ENCODE data around the gene S100B. TPM values are rescaled to one million over a fixed set of nuclear protein-coding genes. Genes with fewer than 3 reads are reported as not detected.
"Not testable (repeated sequence)": the region's sequence is repeated elsewhere in the genome, so short reads cannot be mapped to it uniquely, and the experiment has no call there.

The S100B gene
- total RNA-seq, 2 experiments from 2014 or later: not detected

GRCh38 chr21:46598581-46599572 lies 6.0 kb downstream of the S100B start:
- DNase-seq (no peak), ATAC-seq (no peak)
- intact Hi-C loops (cut with DNase I, micrococcal nuclease): no loop called here
- H3K9me3 Mint-ChIP-seq (ENCODE audit: low read depth): no peaks in the 10 kb centered on the region
- H3K27me3 Mint-ChIP-seq: no peaks in the 10 kb centered on the region
- no peak overlapping the region for H3K4me3 Mint-ChIP-seq
- ChIA-PET CTCF (interaction anchor here (1.8 kb wide), 1 partner anchor 13 kb away, joined by 4 read pairs; no protein-coding TSS in a partner anchor), POLR2A (no interaction called here)
- H3K36me3 Mint-ChIP-seq (ENCODE audit: low read depth): peaks cover 5% of the 10 kb centered on the region
- peaks cover 12% of the 10 kb centered on the region for H3K4me1 Mint-ChIP-seq
- H3K27ac Mint-ChIP-seq: no peak overlapping the region

- CTCF ChIA-PET: no interaction called here
- POLR2A ChIA-PET: no interaction called here
- H3K27ac Mint-ChIP-seq: no peak overlapping the region
- peaks cover 5% of the 10 kb centered on the region for H3K36me3 Mint-ChIP-seq (ENCODE audit: low read depth)
- peaks cover 12% of the 10 kb centered on the region for H3K4me1 Mint-ChIP-seq
- no peak for DNase-seq
- intact Hi-C loops (cut with DNase I, micrococcal nuclease): no loop called here
- peaks cover 6% of the 10 kb centered on the region for H3K9me3 Mint-ChIP-seq (ENCODE audit: low read depth)
- no peak for ATAC-seq
- no peaks in the 10 kb centered on the region for H3K27me3 Mint-ChIP-seq
- H3K4me3 Mint-ChIP-seq: no peak overlapping the region
Measured at GRCh38 chr21:46597896-46598343, 7.0 kb downstream of the S100B start.

DNA sequence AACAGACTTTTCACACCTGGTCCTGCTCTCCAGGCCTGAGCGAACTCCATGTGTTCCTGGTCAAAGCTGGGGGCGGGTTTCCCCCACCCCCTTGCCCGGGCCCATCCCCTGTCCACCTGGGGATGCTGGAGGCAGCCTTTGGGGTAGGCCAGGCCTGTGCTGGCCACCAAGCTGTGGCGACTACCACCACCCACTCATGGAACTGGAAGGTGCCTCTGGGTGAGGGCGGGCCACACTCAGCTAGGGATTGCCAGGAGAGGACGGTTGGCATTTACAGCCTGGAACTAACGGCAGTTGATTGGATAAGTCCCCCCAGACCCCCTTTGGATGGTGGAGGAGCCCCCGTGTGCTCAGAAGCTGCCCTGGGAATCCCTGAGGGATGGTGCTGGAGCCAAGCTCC lies 7.9 kb downstream of the S100B start:
- H3K27me3 Mint-ChIP-seq: no peaks in the 10 kb centered on the region
- intact Hi-C loops (cut with DNase I, micrococcal nuclease): no loop called here
- peaks cover 11% of the 10 kb centered on the region for H3K9me3 Mint-ChIP-seq (ENCODE audit: low read depth)
- no peak overlapping the region for H3K27ac Mint-ChIP-seq
- ATAC-seq (no peak), DNase-seq (no peak)
- ChIA-PET CTCF (no interaction called here), POLR2A (no interaction called here)
- H3K36me3 Mint-ChIP-seq (ENCODE audit: low read depth): peaks cover 5% of the 10 kb centered on the region
- H3K4me1 Mint-ChIP-seq: peaks cover 12% of the 10 kb centered on the region
- H3K4me3 Mint-ChIP-seq: no peak overlapping the region

DNA sequence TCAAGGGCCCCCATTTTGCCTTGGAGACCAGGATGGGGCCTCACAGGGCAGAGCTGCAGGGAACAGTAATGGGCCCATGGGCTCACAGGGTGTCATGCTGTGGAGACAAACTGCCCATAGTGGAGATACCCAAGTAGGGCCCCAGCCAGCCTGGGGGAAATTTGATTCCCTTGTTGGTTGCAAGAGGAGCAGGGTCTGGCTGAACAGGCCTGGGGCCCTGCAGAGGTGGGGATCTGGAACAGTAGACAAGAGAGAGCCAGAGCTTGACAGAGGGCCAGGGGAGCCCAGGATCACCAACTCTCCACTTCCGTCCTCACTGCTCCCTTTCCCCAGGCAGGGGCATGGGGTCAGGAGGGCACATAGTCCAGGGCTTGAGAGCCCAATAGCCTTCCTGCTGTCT lies 8.7 kb downstream of the S100B start:
- CTCF ChIA-PET: no interaction called here
- intact Hi-C loops (cut with DNase I, micrococcal nuclease): no loop called here
- Mint-ChIP-seq H3K36me3 (ENCODE audit: low read depth) (peaks cover 5% of the 10 kb centered on the region), H3K9me3 (ENCODE audit: low read depth) (peaks cover 14% of the 10 kb centered on the region), H3K27ac (no peak overlapping the region), H3K4me3 (no peak overlapping the region), H3K27me3 (no peaks in the 10 kb centered on the region), H3K4me1 (peaks cover 12% of the 10 kb centered on the region)
- POLR2A ChIA-PET: no interaction called here
- no peak for ATAC-seq
- no peak for DNase-seq

- intact Hi-C loops (cut with DNase I, micrococcal nuclease): no loop called here
- POLR2A ChIA-PET: no interaction called here
- DNase-seq: no peak
- CTCF ChIA-PET: interaction anchor here (2.2 kb wide), 1 partner anchor 14 kb away, joined by 6 read pairs; no protein-coding TSS in a partner anchor
- no peak for ATAC-seq
- Mint-ChIP-seq H3K4me1 (peaks cover 4% of the 10 kb centered on the region), H3K4me3 (no peak overlapping the region), H3K27me3 (no peaks in the 10 kb centered on the region), H3K36me3 (ENCODE audit: low read depth) (peaks cover 5% of the 10 kb centered on the region), H3K27ac (no peak overlapping the region), H3K9me3 (ENCODE audit: low read depth) (peaks cover 25% of the 10 kb centered on the region)
Measured at GRCh38 chr21:46594276-46594675, 10.6 kb downstream of the S100B start.

DNA sequence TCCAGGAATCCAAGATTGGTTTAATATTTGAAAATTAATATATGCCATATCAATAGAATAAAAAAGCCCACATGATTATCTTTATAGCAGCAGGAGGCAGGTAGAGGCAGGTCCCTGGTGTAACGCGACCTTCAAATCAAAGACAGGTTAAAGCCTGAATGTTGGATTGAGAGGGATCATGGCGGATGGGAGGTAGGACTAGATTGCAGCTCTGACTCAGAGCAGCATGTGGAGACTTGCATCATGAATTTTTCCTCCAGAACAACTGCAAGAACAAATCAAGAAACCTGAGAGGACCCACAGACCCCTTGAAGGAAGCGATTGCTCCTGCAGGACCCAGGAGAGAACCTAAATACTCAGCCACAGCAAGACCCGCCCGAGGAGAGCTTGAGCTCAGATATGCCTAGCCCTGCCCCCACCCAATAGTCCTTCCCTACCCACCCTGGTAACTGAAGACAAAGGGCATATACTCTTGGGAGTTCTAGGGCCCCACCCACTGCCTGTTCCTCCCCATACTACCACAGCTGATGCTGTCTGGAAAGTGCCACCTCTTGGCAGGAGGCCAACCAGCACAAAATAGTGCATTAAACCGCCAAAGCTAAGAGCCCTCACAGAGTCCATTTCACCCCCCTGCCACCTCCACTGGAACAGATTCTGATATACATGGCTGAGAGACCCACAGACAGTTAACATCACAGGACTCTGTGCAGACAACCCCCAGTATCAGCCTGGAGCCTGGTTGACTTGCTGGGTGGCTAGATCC lies 19.5 kb downstream of the S100B start:
- Mint-ChIP-seq H3K4me3 (no peak overlapping the region), H3K9me3 (ENCODE audit: low read depth) (peaks cover 34% of the 10 kb centered on the region), H3K36me3 (ENCODE audit: low read depth) (peaks cover 14% of the 10 kb centered on the region), H3K27ac (no peak overlapping the region), H3K4me1 (peaks cover 10% of the 10 kb centered on the region), H3K27me3 (no peaks in the 10 kb centered on the region)
- DNase-seq: no peak
- intact Hi-C loops (cut with DNase I, micrococcal nuclease): no loop called here
- ATAC-seq: no peak
- ChIA-PET POLR2A (interaction anchor here (0.6 kb wide), 1 partner anchor 15 kb away, joined by 4 read pairs; no protein-coding TSS in a partner anchor), CTCF (interaction anchor here (0.9 to 1.3 kb wide), 2 partner anchors 14 to 29 kb away, joined by 3 to 4 read pairs; no protein-coding TSS in a partner anchor)

DNA sequence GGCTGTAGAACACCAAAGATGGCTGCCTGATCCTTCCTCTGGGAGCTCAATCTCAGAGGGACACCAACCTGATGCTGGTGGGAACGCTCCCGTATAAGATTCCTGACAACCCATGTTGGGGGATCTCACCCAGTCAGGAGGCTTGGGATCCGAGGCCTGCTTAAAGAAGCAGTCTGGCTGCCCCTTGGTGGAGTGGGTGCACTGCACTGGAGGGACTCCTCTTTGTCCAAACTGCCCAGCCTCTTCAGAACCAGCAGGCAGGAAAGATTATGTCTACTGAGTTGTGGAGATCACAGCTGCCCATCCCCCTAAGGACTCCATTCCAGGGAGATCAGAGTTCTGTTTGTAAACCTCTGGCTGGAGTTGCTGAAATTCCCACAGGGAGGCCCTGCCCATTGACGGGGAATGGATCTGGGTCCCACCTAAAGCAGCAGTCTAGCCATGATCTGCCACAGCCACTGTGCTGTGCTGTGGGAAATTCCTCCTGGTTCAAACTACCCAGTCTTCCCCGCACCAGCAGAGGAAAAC lies 23.0 kb downstream of the S100B start:
- no peaks in the 10 kb centered on the region for H3K4me1 Mint-ChIP-seq
- POLR2A ChIA-PET: interaction anchor here (0.6 kb wide), 1 partner anchor 83 kb away, joined by 3 read pairs; no protein-coding TSS in a partner anchor
- no peaks in the 10 kb centered on the region for H3K27me3 Mint-ChIP-seq
- no peak overlapping the region for H3K27ac Mint-ChIP-seq
- intact Hi-C loops (cut with DNase I, micrococcal nuclease): no loop called here
- H3K4me3 Mint-ChIP-seq: no peak overlapping the region
- ATAC-seq: no peak
- no peak for DNase-seq
- peaks cover 27% of the 10 kb centered on the region for H3K36me3 Mint-ChIP-seq (ENCODE audit: low read depth)
- H3K9me3 Mint-ChIP-seq (ENCODE audit: low read depth): peaks cover 33% of the 10 kb centered on the region
- CTCF ChIA-PET: interaction anchor here (0.8 to 1.0 kb wide), 2 partner anchors 10 to 40 kb away, joined by 3 read pairs; no protein-coding TSS in a partner anchor

GRCh38 chr21:46579394-46579793 lies 25.5 kb downstream of the S100B start:
- ATAC-seq; H3K27me3 Mint-ChIP-seq; intact Hi-C loops (cut with DNase I, micrococcal nuclease); H3K27ac Mint-ChIP-seq; DNase-seq; H3K4me3 Mint-ChIP-seq; POLR2A ChIA-PET: not testable (repeated sequence)
- peaks cover 26% of the 10 kb centered on the region for H3K36me3 Mint-ChIP-seq (ENCODE audit: low read depth)
- peaks cover 13% of the 10 kb centered on the region for H3K4me1 Mint-ChIP-seq
- CTCF ChIA-PET: interaction anchor here (0.6 to 1.4 kb wide), 3 partner anchors 9 to 931 kb away, joined by 3 read pairs; no protein-coding TSS in a partner anchor
- peaks cover 23% of the 10 kb centered on the region for H3K9me3 Mint-ChIP-seq (ENCODE audit: low read depth)

GRCh38 chr21:46577786-46578185 lies 27.1 kb downstream of the S100B start:
- CTCF ChIA-PET: interaction anchor here (1.3 kb wide), 1 partner anchor 46 kb away, joined by 3 read pairs; no protein-coding TSS in a partner anchor
- Mint-ChIP-seq H3K9me3 (ENCODE audit: low read depth) (peaks cover 23% of the 10 kb centered on the region), H3K36me3 (ENCODE audit: low read depth) (peaks cover 31% of the 10 kb centered on the region), H3K4me1 (peaks cover 14% of the 10 kb centered on the region)
- ATAC-seq; intact Hi-C loops (cut with DNase I, micrococcal nuclease); POLR2A ChIA-PET; DNase-seq; H3K27ac Mint-ChIP-seq; H3K4me3 Mint-ChIP-seq; H3K27me3 Mint-ChIP-seq: not testable (repeated sequence)

DNA sequence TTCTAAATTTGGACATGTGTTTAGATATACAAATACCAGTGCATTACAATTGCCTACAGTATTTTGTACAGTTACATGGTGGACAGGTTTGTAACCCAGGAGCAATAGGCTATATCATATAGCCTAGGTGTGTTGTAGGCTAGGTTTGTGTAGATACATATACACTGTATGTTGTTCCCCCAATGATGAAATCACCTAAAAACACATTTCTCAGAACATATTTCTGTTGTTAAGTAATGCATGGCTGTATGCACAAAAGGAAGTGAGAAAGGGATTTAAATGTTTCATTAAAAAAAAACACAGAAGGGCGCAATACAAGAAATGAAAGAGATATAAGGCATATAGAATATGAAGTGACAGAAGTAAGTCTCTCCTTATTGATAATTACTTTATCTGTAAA lies 32.0 kb downstream of the S100B start:
- H3K27me3 Mint-ChIP-seq: no peaks in the 10 kb centered on the region
- H3K4me3 Mint-ChIP-seq: no peak overlapping the region
- H3K4me1 Mint-ChIP-seq: peaks cover 18% of the 10 kb centered on the region
- intact Hi-C loops (cut with DNase I, micrococcal nuclease): no loop called here
- ChIA-PET POLR2A (no interaction called here), CTCF (interaction anchor here (1.0 kb wide), 1 partner anchor 11 kb away, joined by 4 read pairs; no protein-coding TSS in a partner anchor)
- DNase-seq (no peak), ATAC-seq (no peak)
- peaks cover 45% of the 10 kb centered on the region for H3K36me3 Mint-ChIP-seq (ENCODE audit: low read depth)
- H3K27ac Mint-ChIP-seq: no peak overlapping the region
- peaks cover 3% of the 10 kb centered on the region for H3K9me3 Mint-ChIP-seq (ENCODE audit: low read depth)

- ChIA-PET CTCF (interaction anchor here (0.9 kb wide), 1 partner anchor 10 kb away, joined by 4 read pairs; no protein-coding TSS in a partner anchor), POLR2A (no interaction called here)
- intact Hi-C loops (cut with DNase I, micrococcal nuclease): no loop called here
- Mint-ChIP-seq H3K27ac (no peak overlapping the region), H3K9me3 (ENCODE audit: low read depth) (peaks cover 3% of the 10 kb centered on the region), H3K36me3 (ENCODE audit: low read depth) (peaks cover 60% of the 10 kb centered on the region), H3K4me3 (no peak overlapping the region), H3K4me1 (peaks cover 26% of the 10 kb centered on the region), H3K27me3 (no peaks in the 10 kb centered on the region)
- DNase-seq: no peak
- no peak for ATAC-seq
Measured at GRCh38 chr21:46570631-46571030, 34.3 kb downstream of the S100B start.

Data from activated CD4-positive, alpha-beta T cell treated with anti-CD3 and anti-CD28 coated beads for 36 hours (primary cell).